AG20443 (cell line): Measurements from ENCODE around the gene GPC5.

ENCODE experiments used
- DNase-seq: peaks from one replicate; pipeline ENCODE4 v3.0.0; 2012; ENCODE audit warnings: low spot score, mixed read lengths

GPC5 gene

GRCh38 chr13:91592056-91593014 lies 193.9 kb downstream of the GPC5 start:
- DNase-seq = no peak

- no peak for DNase-seq
These were observed 195.0 kb downstream of the GPC5 start for GRCh38 chr13:91593456-91593855.

GRCh38 chr13:91594061-91594460 lies 195.6 kb downstream of the GPC5 start:
- no peak for DNase-seq

GRCh38 chr13:91595677-91596076 lies 197.3 kb downstream of the GPC5 start:
- no peak for DNase-seq

- DNase-seq = no peak
These were observed 198.4 kb downstream of the GPC5 start for GRCh38 chr13:91596842-91597241.

GRCh38 chr13:91598655-91599054 lies 200.2 kb downstream of the GPC5 start:
- no peak for DNase-seq

- DNase-seq = no peak
These were observed 202.9 kb downstream of the GPC5 start for GRCh38 chr13:91601273-91601672.

GRCh38 chr13:91601807-91602206 lies 203.4 kb downstream of the GPC5 start:
- no peak for DNase-seq

GRCh38 chr13:91609353-91609752 lies 210.9 kb downstream of the GPC5 start:
- DNase-seq = no peak

GRCh38 chr13:91618315-91618714 lies 219.9 kb downstream of the GPC5 start:
- no peak for DNase-seq

GRCh38 chr13:91620670-91621141 lies 222.3 kb downstream of the GPC5 start:
- DNase-seq = no peak

- DNase-seq = no peak
These were observed 222.7 kb downstream of the GPC5 start for GRCh38 chr13:91621161-91621560.

GRCh38 chr13:91621963-91622362 lies 223.5 kb downstream of the GPC5 start:
- no peak for DNase-seq

- no peak for DNase-seq
These were observed 224.5 kb downstream of the GPC5 start for GRCh38 chr13:91622778-91623550.

- no peak for DNase-seq
These were observed 229.7 kb downstream of the GPC5 start for GRCh38 chr13:91627952-91628739.

GRCh38 chr13:91630946-91631345 lies 232.5 kb downstream of the GPC5 start:
- DNase-seq = no peak

GRCh38 chr13:91632086-91632485 lies 233.7 kb downstream of the GPC5 start:
- DNase-seq = no peak

- DNase-seq = no peak
These were observed 240.9 kb downstream of the GPC5 start for GRCh38 chr13:91639330-91639729.

GRCh38 chr13:91643394-91643793 lies 245.0 kb downstream of the GPC5 start:
- no peak for DNase-seq

GRCh38 chr13:91644806-91645205 lies 246.4 kb downstream of the GPC5 start:
- no peak for DNase-seq

GRCh38 chr13:91647361-91647990 lies 249.1 kb downstream of the GPC5 start:
- peak; percentile 5 for DNase-seq

- DNase-seq = no peak
These were observed 249.6 kb downstream of the GPC5 start for GRCh38 chr13:91648012-91648411.
